HG03280 (cell line): ENCODE data around the gene RITA1.

ENCODE experiments used
- ATAC-seq: cut with Tn5 transposase; IDR thresholded peaks from one replicate; pipeline ENCODE4 v1.9.1; 2021; ENCODE audit warnings: mild to moderate bottlenecking, moderate library complexity; ENCODE audit not compliant: unreplicated experiment

The RITA1 gene

DNA sequence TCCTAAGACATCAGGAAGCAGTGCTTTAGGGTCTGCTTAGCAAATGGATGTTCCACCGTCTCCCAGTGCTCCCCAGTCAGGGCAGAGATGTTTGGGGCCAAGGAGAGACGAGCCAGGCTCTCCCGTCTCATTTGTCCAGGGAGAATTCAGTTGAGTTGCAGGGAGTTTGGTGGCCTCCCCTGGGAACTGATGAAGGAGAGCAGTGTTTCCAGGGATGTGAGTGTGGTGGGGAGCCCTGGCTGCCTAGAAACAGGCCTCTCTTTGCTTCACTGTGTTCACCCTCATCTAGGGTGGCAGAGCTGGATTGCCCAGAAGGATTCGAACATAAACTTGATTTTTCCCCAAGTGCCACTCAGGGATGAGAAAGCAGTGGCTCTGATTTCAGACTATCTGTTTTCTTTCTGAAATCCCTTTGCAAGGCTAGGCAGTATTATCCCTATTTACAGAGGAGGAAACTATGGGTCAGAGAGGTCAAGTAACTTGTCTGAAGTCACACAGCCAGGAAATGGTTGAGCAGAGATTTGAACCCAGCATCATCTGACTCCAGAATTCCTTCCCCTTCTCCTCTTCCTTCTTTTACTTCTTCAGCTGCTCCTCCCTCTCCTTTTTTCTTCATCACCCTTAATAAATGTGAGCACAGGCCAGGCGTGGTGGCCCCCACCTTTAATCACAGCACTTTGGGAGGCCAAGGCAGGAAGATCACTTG, 42.3 kb downstream of the RITA1 start:
- no peak for ATAC-seq

DNA sequence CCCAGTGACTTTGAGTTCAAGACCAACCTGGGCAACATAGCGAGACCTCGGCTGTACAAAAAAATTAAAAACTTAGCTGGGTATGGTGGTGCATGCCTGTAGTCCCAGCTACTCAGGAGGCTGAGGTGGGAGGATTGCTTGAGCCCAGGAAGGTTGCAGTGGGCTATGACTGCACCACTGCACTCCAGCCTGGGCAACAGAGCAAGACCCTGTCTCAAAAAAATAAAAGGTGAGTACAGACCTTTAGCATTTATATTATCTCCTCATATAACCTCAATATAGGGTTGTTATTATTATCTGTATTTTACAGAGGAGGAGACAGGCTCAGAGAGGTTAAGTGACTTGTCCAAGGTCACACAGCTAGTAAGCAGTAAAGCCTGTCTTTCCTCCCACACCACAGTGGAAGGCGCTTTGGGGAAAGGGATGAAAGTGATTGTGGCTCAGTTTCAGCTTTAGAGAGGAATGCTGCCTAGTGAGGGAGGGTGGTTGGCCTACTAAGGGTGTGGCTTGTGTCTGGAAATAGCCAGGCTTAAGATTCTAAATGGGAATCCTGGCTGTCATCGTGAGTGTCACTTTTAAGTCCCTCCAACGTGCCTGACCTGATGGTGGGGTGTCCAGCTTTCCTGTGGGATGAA, 43.0 kb downstream of the RITA1 start:
- ATAC-seq, result no peak

DNA sequence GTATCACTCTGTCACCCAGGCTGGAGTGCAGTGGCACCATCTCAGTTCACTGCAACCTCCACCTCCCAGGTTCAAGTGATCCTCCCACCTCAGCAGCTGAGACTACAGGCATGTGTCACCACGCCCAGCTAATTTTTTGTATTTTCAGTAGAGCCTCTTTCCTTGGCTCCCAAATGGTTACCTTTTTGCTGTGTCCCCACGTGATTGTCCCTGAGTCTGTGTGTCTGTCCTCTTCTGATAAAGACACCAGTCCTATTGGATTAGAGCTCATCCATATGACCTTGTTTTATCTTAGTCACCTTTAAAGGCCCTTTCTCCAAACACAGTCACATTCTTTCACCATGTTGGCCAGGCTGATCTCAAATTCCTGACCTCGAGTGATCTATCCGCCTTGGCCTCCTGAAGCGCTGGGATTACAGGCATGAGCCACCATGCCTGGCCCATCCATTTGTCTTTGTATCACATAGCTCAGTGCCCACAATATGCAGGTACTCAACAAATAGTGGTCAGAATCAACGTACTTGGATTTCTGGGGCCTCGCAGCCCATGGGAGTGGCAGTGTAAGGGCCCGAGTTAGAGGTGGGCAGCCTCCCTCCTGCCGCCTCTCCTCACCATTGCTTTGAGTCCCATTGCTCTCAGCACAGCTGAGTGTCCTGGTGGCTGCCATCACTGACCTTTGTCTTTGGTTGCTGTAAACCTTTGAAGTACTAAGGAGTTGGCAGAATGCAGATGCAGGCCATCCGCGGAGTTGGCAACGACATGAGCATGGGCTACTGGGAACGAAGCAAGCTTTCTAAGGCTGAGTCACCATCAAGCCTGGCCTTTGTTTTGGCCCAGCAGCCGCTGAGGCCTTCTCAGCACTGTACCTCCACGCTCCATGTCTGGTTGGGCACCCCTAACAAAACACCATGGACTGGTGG, 45.1 kb downstream of the RITA1 start:
- ATAC-seq, result no peak

DNA sequence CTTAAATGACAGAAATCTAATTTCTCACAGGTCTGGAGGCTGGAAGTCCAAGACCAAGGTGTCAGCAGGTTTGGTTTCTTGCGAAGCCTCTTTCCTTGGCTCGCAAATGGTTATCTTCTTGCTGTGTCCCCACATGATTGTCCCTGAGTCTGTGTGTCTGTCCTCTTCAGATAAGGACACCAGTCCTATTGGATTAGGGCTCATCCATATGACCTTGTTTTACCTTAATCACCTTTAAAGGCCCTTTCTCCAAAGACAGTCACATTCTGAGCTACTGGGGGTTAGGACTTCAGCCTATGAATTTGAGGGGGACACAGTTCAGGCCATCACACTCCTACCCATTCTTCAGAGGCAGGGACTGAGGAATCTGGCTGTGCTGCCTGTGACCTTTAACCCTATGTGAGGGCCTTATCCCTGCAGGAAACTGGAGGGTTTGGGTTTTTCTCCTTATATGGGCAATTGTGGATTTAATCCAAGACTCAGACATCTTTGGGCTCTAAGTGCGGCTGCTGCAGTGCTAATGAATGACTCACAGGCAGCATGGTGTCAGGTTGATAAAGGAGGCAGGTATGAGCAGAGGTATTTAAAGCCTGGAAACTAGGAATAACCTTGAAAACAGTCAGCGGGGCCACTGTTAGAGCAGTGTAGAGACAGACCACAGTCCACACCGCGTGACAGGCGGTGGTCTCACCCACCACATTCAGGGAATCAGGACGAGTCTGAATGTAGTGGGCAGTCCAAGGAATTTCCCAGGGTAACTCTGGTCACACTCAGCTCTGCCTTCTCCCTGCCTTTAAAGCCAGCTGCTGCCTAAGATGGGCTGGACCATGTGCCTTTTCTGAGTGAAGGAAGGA, 45.9 kb downstream of the RITA1 start:
- ATAC-seq, result no peak

DNA sequence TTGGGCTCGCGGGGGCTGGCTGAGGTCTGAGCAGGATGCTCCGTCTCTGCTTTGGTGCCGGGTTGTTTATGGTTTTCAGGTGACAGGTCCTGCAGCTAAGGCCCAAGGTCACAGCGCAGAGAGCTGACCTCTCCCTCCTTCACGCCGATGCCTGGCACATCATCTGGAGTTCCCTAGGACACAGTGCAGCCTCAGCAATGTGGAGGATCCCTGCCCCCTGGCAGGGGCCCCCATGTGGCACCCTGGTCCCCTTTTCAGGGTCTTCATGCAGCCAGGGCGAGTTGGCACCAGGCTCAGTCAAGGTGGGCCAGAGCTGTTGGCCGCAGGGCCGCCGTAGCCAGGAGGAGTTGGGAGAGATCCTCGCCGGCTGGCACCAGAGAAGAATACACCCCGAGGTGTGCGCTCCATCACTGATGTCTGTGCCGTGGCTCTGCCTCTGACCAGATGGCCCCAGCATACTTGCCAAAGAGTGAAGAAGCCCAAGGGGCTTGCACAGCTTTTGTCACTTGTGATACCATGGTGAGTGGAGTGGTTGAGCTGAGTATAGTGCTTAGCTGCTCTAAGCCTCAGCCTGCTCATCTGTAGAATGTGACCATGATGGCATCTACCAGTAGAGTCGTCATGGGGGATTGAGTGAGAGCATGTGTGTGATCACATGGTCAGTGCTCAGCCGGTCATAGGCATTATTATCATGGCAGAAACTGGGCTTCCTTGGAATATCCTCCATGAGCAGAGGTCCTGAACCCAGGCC, 46.7 kb downstream of the RITA1 start:
- no peak for ATAC-seq

DNA sequence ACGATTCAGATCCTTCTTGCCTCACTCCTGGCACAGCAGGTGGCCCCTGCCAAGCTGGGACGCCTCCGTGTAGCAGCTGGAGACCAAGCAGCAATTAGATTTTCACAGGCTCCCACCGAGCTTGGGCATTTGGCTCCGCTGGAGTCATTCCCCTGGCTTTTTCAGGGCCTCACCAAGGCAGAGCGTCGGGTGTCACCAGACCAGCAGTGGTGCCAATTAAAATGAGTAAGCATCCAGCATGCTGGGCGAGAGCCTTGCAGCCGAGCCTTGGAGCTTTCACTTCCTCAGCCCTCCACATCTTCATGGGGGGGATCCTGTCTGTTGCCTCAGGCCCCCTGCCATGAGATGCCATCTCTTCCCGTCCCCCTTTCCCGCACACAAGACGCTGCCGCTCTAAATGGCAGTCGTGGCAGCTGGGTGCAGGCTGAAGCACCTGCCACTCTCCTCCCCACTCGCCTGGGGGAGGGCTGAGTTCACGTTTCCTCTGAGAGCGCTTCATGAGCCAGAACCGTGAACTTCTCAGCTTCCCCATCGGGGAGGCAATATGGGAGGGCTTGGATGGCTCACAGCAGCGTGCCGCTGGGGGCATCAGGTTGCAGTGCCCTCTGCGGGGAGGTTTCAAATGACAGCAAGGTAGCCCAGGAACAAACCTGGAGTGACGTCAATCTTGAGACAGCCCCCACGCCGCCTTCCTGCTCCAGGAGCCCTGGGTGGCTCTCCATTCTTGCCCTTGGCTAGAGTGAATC, 47.5 kb downstream of the RITA1 start:
- peak; percentile 66 for ATAC-seq

DNA sequence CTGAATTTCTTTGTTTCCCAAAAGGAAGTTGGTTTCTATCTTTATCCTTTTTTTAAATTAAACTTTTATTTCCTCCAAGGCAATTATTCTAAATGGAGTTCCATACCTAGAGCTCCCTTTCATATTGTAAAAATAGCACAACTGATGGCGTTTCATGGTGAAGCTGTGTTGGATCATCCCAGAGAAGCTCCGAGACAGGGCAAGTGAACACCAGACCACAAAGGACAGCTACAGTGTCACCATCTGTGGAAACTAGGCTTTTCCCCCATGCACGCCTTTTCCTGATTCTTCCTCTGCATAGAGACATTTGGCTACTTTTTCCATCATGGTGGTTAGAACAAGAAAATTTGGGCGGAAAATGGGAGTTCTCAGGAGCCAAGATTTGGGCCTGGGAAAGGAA, 48.4 kb downstream of the RITA1 start:
- no peak for ATAC-seq

DNA sequence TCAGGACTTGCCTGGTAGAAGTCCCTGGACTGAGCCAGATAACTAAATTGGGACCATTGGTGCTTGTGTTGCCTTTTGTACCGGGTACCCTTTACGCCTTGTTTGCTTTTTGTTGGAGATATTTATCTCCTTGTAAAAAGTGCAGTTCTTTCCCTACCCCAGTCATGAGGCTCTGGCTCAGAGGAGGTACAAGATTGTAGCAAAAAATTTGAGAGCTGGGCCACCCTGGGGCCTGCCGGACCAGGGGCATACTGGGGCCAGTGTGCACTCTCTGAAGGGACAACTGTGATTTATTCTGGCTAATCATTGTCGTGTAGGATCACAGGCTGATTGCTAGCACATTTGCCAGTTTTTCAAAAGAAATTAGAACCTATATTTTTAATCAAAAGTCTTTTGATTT, 49.0 kb downstream of the RITA1 start:
- no peak for ATAC-seq

DNA sequence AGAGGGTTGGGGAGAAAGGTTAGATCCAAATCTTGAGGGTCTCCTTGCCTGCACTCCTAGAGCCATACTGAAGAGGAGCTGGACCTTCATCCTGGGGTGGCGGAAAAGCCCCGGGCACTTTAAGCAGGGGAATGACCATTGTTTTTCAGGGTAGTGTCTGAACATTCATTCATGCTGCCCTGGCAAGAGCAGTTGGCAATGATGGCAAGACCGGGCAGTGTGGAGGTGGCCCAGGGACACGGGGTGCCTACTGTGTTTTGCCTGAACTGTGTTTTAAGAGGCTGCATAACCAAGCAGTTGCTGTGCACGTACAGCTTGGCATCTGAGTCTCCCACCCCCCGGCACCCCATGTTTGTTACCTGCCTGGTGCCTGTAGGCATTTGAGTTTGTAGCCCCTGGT, 50.5 kb downstream of the RITA1 start:
- no peak for ATAC-seq

DNA sequence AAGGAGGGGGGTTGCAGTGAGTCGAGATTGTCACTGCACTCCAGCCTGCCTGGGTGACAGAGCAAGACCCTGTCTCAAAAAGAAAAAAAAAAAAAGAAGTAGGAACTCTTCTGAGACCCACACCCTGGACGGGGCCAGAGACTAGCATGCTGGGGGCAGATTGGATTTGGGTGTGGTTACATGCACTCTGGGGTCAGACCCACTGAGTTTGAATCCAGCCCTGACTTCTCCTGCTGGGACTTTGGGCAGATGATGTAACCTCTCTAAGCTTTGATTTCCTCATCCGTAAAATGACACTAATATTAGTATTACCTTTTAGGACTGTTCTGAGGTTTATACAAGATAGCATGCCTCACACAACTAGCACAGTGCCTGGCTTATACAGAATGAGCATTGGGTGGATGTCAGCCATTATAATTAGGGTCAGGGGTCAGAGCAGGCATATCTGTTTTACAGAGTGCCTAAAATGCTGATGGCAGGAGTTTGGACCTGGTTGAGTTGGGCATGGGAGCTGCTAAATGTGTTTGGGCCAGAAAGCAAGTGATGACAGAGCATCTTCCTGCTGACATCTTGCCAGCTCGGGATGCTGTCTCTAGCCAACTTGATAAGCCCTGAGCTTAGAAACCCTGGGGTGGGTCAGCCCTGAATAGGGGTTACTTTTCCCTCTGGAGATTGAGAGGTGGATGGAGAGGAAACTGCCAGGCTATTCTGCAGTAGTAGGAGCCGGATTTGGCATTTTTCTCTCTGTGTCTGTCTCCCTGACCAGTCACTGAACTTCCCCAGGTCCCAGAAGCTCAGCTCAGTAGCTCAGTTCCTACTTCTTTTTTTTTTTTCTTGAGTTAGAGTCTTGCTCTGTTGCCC, 51.2 kb downstream of the RITA1 start:
- no peak for ATAC-seq

DNA sequence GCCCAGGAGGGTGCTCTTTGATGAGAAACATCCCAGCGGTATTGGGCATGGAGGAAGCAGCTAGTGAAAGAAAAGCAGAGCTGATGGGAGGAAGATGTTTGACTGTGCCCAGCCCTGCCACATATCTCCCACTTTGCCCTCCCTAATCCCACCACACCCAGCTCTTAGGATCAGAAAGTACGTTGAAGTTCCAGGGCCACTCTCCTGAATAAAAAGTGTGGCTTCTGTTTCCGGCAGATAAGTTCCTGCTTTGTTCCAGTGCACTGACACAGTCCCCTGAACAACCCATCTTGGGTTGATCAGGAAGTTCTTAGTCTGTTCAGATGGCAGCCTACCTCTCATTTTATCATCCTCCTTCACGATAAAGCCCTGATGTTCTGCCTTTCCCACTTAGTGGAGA, 52.2 kb downstream of the RITA1 start:
- ATAC-seq, result no peak

DNA sequence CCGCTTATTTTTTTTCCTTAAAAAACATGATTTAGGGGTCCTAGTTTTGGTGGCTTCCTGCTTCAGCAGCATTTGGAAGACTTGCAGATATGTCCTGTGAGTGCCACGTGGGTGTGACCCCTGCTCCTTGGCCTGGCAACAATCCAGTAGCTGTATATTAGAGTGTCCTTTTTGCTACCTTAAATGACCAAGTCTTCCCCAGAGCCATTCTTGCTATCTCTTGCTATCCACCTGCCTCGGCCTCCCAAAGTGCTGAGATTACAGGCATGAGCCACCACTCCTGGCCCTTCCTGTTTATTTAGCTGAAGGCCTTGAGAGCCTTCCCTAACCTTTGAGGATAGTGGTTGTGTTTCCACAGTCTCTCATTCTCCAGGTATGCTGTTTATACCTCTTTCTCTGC, 52.8 kb downstream of the RITA1 start:
- ATAC-seq, result no peak

DNA sequence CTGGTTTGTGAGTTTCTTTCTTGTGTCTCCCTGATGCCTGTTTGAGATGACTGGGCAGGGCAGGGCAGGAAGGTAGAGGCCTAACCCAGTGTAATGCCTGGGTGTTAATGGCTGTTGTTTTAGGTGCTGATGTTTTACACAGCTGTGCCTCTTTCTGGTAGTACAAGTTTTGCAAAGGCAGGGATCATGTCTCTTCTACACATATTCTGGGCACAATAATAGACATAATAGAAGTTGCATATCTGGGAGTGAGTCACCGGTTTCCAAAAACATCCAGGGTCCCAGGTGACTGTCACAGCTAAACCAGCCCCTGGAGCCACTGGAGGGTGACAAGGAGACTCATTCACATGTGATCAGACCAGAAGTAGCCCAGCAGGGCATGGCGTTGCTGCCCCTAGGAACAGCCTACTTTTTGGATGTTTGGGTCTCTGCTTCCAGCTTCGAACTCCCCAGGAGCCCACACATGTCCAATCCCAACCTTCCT, 53.8 kb downstream of the RITA1 start:
- no peak for ATAC-seq

DNA sequence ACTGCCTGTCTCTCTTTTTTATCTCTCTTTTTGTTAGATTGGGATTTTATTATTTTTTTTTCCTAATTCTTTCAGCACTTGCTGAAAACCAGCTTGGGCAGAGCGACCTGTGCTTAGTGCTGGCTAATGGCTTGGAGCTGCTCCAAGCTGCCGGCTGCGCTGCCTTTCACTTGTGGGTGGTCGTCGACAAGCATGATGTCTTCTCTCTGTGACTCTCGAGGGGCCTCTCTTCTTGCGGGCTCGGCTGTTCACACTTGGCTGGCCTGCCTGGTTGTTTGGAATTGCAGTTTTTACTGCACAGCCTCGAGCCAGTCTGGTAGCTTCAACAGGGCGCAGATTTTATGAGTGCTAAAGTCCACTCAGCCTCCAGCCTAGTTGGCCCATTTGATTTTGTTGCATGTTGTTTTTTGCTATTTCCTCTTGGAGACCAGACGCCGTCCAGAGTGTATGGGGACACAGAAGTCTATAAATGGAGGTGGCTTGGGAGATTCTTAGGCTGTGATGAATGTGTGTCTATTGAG, 54.4 kb downstream of the RITA1 start:
- peak; percentile 11 for ATAC-seq

DNA sequence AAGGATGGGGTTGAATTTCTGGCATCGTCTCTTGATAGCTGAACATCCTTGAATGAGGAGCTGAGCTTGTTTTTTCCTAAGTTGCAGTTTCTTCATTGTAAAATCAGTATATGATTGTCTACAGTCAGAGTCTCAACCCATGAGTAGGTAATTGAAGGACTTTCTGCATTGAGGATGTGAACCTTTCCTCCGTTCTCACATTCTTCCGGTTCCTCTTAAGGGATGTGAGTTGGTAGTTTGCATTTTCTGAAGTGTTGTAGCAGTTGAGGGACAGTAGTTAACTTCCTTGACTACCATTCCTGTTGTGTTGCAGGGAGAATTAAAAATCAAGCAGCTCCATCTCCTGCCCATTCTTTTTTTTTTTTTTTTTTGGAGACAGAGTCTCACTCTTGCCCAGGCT, 54.9 kb downstream of the RITA1 start:
- ATAC-seq, result peak; percentile 46

DNA sequence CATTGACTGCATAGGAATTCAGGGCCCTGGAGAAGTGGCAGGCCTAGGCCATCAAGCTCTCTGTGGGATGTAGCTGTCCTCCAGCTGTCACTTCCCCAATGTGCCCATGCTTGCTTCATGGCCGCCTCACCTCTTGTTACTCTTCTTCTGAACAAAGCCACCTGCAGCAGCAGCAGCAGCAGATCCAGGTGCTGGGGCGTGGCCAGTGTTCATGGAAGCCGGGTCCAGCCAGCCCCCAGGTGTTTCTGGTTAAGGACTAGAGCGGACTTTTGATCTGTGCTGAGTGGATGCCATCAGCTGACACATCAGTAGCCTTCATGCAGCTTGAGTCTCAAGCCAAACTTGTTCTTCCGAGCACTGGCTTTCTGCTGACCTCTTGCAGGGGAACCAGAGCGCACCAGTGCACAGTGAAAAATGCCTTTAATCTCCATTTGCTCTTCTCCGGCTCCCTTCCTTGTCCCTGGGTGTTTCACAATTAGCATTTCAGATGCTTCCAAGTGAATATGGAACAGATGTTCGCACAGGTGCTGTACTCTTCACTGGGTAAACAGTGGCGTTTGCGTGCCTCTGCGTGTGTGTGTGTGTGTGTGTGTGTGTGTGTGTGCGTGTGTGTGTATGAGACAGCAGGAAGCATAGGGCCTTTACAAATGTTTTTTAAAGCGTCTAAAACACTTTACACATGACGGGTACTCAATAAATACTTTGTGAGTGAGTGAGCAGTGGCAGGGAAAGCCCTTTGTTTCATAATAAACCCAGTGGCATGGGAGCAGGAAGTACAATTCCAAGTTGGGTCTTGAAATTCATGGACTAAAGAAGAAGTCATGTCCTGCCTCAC, 55.9 kb downstream of the RITA1 start:
- ATAC-seq, result no peak
